Activated CD4-positive, alpha-beta T cell treated with anti-CD3 and anti-CD28 coated beads for 1 hour (primary cell): ENCODE data around the gene TCTN1.
"Not testable (repeated sequence)": the region's sequence is repeated elsewhere in the genome, so short reads cannot be mapped to it uniquely, and the experiment has no call there.

Experiments
- DNase-seq: peaks from one replicate; pipeline ENCODE4 v3.0.0-alpha.2; 2020

The TCTN1 gene

GRCh38 chr12:110587102-110587501 is 26.8 kb upstream of the TCTN1 start:
- DNase-seq = not testable (repeated sequence)

DNA sequence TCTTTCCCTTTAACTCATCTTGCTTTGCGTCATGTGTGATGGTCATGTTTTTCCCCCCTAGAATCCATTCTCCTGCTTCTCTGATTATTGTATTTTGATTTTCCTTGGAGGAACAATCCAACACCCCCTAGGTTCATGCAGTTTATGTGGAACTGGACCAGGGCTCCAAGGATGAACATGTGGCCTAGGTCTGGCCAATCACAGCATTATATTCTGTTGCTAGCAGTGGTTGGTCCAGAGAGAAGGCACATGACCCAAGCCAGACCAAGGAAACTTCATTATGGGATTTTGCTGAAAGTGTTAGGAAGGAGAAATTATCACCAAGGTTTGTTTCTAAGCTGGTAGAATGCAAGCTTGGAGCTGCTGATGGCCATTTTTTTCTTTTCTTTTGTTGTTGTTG is 23.9 kb upstream of the TCTN1 start:
- DNase-seq = no peak

DNA sequence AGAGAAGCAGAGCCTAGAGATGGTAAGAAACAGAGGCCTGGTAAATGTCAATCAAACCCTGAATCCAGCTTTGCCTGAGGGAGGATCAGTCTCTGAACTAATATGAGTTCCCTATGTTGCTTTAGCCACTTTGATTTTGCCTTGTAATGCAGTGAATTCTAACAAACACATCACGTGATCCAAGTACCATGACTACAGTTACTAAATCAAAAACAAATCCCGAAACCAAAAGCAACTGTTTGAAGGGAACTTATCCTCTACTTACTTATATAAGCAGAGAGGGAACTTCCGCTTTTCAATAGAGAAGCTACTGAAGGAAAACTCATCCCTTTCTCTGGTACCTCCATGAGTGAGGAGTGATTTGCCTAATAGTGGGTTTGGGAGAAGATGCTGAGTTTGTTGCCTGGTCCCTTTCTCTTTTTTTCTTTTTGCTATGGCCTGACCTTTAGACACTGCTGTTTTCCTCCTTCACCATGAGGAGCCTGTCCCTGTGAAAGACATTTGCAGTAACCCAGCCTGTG is 23.1 kb upstream of the TCTN1 start:
- no peak for DNase-seq

- no peak for DNase-seq
Measured at GRCh38 chr12:110591451-110592051, 22.4 kb upstream of the TCTN1 start.

- DNase-seq = no peak
Measured at GRCh38 chr12:110592078-110592477, 21.9 kb upstream of the TCTN1 start.

GRCh38 chr12:110592919-110593318 is 21.0 kb upstream of the TCTN1 start:
- not testable (repeated sequence) for DNase-seq

- no peak for DNase-seq
Measured at GRCh38 chr12:110597885-110598284, 16.0 kb upstream of the TCTN1 start.

- no peak for DNase-seq
Measured at GRCh38 chr12:110599334-110599733, 14.6 kb upstream of the TCTN1 start.

DNA sequence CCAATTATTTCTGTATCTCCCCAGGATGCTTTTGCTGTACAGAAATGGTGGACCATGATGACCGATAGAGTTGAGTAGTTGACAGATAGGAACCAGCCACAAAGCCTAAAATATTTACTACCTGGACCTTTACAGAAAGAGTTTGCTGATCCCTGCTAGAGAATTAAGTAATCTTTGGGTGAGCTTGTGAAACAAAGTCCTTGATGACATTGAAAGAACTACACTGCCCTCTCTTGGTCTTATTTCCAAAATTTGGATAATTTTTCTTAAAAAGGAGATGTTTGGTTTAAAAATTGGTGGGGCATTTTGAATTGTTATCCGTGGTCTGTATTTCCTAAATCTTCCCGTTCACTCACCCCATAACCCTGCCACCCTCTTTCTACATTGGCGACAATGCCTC is 13.7 kb upstream of the TCTN1 start:
- DNase-seq = no peak

DNA sequence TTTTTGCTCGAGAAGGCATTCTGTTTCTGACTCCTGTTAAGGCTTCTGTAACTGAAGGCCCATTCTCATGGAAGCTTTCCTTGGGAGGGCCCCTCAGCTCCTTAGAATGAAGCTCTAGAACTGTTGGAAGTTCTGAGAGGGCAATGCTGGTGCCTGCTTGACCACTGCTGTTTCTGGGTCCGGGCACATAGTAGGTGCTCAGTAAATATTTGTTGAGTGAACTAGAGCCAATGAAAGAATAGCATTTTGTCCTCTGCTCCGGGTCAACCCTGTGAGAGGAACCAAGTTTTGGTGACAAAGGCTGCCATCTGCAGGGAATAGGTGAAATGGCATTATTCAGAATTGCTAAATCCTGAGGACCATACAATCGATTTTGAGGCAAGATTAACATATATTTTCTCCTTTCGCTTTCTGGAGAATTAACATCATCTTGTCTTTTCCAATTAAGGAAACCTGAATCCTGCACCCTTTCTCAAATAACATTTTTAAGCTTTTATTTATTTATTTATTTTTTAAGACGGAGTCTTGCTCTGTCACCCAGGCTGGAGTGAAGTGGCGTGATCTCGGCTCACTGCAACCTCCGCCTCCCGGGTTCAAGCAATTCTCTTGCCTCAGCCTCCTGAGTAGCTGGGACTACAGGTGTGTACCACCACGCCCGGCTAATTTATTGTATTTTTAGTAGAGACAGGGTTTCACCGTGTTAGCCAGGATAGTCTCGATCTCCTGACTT is 11.7 kb upstream of the TCTN1 start:
- DNase-seq = peak; percentile 28

GRCh38 chr12:110606253-110606611 is 7.7 kb upstream of the TCTN1 start:
- no peak for DNase-seq

DNA sequence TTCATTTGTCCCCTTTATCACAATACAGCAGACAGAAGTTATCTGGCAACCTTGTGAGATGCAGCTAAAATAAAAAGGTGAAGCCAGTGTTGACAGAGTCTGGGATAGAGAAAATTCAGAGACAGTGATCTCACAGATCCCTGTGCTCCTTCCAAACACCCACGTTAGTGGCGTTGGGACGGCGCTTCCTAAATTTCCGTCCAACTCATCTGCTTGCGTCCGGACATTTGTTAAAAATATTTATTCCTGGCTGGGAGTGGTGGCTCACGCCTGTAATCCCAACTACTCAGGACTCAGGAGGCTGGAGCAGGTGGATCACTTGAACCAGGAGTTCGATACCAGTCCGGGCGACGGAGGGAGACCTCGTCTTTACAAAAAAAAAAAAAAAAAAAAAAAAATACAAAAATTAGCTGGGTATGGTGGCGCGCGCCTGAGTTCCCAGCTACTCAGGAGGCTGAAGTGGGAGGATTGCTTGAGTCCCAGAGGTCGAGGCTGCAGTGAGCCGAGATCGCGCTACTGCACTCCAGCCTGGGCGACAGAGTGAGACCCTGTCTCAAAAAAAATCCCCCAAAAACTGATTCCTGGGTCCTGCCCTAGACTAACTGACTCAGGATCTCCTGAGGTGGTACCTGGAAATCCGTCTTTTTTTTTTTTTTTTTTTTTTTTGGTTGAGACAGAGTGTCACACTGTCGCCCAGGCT is 708 bp upstream of the TCTN1 start:
- no peak for DNase-seq

DNA sequence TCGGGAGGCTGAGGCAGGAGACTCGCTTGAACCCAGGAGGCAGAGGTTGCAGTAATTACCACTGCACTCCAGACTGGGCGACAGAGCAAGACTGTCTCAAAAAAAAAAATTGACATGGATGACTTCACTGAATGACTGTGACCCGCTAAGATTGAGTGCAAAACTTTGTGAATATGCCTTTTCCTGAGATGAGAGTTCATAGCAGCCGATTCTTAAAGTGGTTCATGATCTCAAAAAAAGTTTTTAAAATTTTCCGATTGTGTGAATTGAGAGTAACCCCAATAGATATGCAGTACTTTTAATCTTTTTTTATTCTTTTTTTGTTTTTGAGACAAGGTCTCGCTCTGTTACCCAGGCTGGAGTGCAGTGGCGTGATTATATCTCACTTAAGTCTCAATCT is 1.2 kb downstream of the TCTN1 start:
- no peak for DNase-seq

- DNase-seq = no peak
Measured at GRCh38 chr12:110616471-110617115, 2.7 kb downstream of the TCTN1 start.

GRCh38 chr12:110619534-110619953 is 5.6 kb downstream of the TCTN1 start:
- no peak for DNase-seq

DNA sequence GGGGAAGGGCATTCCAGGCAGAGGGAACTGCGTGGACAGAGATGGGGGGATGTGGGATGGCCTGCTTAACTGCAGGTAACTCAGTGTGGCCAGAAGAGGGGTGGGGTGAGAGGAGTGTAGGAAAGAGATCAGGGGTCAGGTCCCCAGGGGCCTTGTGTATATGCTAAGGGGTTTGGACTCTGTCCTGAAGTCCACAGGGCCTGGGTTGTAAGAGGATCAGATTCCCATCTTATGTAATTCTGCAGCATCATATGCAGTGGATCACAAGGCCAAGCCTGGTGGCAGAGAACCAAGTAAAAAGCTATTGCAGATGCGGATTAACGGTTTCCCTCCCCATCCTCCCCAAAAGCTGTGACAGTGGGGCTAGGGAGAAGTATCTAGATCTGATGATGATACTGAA is 8.7 kb downstream of the TCTN1 start:
- no peak for DNase-seq

DNA sequence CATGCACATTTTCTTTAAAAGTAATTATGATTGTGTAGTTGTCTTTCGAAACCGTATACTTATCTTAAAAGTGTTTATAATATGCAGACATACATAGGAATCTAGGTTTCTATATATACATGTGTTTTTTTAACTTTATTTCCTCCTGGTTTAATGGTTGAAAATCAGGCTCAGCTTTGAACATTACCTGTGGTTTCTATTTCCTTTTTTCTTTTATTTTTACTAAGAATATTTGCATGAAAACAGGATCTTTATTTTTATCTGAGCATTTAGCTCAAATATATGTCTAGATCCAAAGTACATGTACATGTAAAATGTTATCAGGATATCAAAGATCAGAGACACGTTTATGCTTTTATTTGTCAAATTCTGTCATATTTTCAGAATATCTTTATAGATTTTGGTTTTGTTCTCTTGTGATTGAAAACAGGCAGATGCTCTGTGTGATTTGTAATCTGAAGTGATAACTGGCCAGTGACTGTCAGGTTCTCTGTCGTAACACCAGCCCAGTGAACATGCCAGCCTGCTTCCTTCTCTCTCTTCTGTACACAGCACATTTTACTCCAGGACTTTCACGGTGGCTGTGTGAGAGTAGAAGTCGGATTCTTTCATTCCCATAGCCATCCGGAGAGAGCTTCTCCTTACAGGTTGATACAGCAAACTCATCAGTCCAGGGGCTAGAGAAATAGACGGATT is 13.7 kb downstream of the TCTN1 start:
- no peak for DNase-seq

GRCh38 chr12:110635055-110635454 is 21.1 kb downstream of the TCTN1 start:
- no peak for DNase-seq

DNA sequence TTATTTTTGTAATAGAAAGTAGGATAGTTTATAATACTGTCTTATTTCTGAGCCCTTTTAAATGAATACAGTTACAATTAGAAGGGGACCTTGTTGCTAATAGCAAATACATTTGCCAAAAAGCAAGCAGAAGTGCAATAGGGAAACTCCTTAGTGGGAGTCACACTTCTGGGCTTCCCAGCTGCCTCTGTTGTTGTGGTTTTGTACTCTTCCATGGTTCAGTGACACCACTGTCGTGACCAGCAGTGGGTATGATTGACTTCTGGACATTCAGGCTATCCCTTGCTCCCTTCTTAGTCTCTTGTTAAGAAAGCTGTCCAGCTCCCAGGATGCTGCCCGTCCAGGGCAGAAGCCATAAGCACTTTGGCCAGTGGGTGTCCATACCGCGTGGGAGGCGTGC is 22.6 kb downstream of the TCTN1 start:
- DNase-seq = no peak

- no peak for DNase-seq
Measured at GRCh38 chr12:110637869-110638441, 24.0 kb downstream of the TCTN1 start.

DNA sequence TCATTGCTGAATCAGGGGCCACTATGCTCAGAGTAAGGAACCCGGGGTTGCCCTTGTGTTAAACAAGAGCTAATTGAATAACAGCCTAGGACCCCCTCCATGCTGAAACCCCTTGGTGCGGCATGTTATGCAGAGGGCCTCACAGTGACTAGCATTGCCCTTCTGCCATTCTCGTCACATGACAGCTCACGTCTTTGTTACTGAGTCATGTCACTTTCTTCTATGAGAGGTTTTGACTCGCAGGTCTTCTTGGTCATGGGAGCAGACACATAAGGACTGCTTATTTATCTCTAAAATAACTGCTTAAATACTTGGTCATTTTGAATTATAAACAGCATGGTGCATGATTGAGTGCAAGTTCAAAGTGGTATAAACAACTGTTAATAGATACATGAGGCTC is 24.9 kb downstream of the TCTN1 start:
- DNase-seq = no peak

GRCh38 chr12:110639336-110640141 is 25.6 kb downstream of the TCTN1 start:
- DNase-seq = no peak
